Neuronal stem cell (in vitro differentiated cells): ENCODE results near the gene RHO.

Experiments used
- DNase-seq: peaks from one replicate; pipeline ENCODE4 v3.0.0-alpha.2; 2013; ENCODE audit warnings: low spot score
- H2AFZ ChIP-seq: one replicate; pipeline ENCODE4 v1.6.1; 2013; ENCODE audit warnings: mild to moderate bottlenecking, low read length, inconsistent platforms
- H2AK5ac ChIP-seq: 2 replicates; pipeline ENCODE4 v1.6.1; 2013; ENCODE audit warnings: low read depth, mild to moderate bottlenecking, inconsistent platforms, low read length, moderate library complexity, mixed read lengths
- H2BK120ac ChIP-seq: 2 replicates; pipeline ENCODE4 v1.6.1; 2013; ENCODE audit warnings: low read depth, mild to moderate bottlenecking, inconsistent platforms, low read length, moderate library complexity, mixed read lengths
- H2BK12ac ChIP-seq: one replicate; pipeline ENCODE4 v1.6.1; 2013; ENCODE audit warnings: low read length, inconsistent platforms
- H2BK15ac ChIP-seq: 2 replicates; pipeline ENCODE4 v1.6.1; 2013; ENCODE audit warnings: mild to moderate bottlenecking, low read length, inconsistent platforms, mixed read lengths
- H2BK5ac ChIP-seq: one replicate; pipeline ENCODE4 v1.6.1; 2013; ENCODE audit warnings: inconsistent platforms, mild to moderate bottlenecking, low read length, moderate library complexity
- H3K14ac ChIP-seq: one replicate; pipeline ENCODE4 v1.6.1; 2013; ENCODE audit warnings: low read length, inconsistent platforms
- H3K18ac ChIP-seq: 2 replicates; pipeline ENCODE4 v1.6.1; 2013; ENCODE audit warnings: low read length, inconsistent platforms
- H3K23ac ChIP-seq: 2 replicates; pipeline ENCODE4 v1.6.1; 2013; ENCODE audit warnings: low read depth, mild to moderate bottlenecking, mixed read lengths, low read length, inconsistent platforms; ENCODE audit not compliant: poor library complexity
- H3K27ac ChIP-seq: replicated peaks from 3 replicates; pipeline ENCODE4 v1.5.1; 2013; ENCODE audit warnings: low read length, inconsistent platforms
- H3K27me3 ChIP-seq, 3 experiments: 2 replicates each; pipeline ENCODE4 v1.6.1; 2013; ENCODE audit warnings: low read length in 3 of 3, mild to moderate bottlenecking in 2 of 3, inconsistent platforms in 1 of 3, low read depth in 1 of 3, mixed read lengths in 1 of 3, moderate library complexity in 1 of 3; ENCODE audit not compliant: control insufficient read depth in 3 of 3, insufficient read depth in 3 of 3
- H3K36me3 ChIP-seq, 2 donors: replicated peaks in 1 of 2; 2 replicates each; pipeline ENCODE4 v1.6.1; 2013; ENCODE audit warnings: low read length in 2 of 2; ENCODE audit not compliant: control insufficient read depth in 2 of 2, insufficient read depth in 2 of 2
- H3K4ac ChIP-seq: 2 replicates; pipeline ENCODE4 v1.6.1; 2013; ENCODE audit warnings: inconsistent platforms, mild to moderate bottlenecking, low read length, moderate library complexity
- H3K4me1 ChIP-seq, 2 donors: 1 replicate in 1 of 2; 2 replicates in 1 of 2; pipeline ENCODE4 v1.6.1; 2013; ENCODE audit warnings: low read length in 2 of 2, low read depth in 1 of 2; ENCODE audit not compliant: control insufficient read depth in 2 of 2, insufficient read depth in 1 of 2
- H3K4me2 ChIP-seq: one replicate; pipeline ENCODE4 v1.6.1; 2013; ENCODE audit warnings: mild to moderate bottlenecking, low read length, inconsistent platforms; ENCODE audit not compliant: insufficient read depth, poor library complexity, severe bottlenecking
- H3K4me3 ChIP-seq, 2 donors: 2 replicates each; pipeline ENCODE4 v1.5.1; 2013; ENCODE audit warnings: low read length in 2 of 2, mild to moderate bottlenecking in 2 of 2, inconsistent platforms in 1 of 2, moderate library complexity in 1 of 2
- H3K79me1 ChIP-seq: one replicate; pipeline ENCODE4 v1.6.1; 2013; ENCODE audit warnings: low read depth, mild to moderate bottlenecking, inconsistent platforms, low read length, moderate library complexity
- H3K9ac ChIP-seq: one replicate; pipeline ENCODE4 v1.6.1; 2013; ENCODE audit warnings: mild to moderate bottlenecking, low read depth, low read length, inconsistent platforms; ENCODE audit not compliant: poor library complexity
- H3K9me3 ChIP-seq, 2 donors: replicated peaks in 1 of 2; 2 replicates each; pipeline versions ENCODE3 to v1.6.1; 2013; ENCODE audit warnings: low read length in 2 of 2, mild to moderate bottlenecking in 2 of 2, inconsistent platforms in 1 of 2, low read depth in 1 of 2, mixed read lengths in 1 of 2, moderate library complexity in 1 of 2; ENCODE audit not compliant: control insufficient read depth in 2 of 2, insufficient read depth in 1 of 2
- H4K8ac ChIP-seq: one replicate; pipeline ENCODE4 v1.6.1; 2013; ENCODE audit warnings: low read depth, mild to moderate bottlenecking, inconsistent platforms, low read length, moderate library complexity
- H4K91ac ChIP-seq: one replicate; pipeline ENCODE4 v1.6.1; 2013; ENCODE audit warnings: low read length, low read depth, mild to moderate bottlenecking, inconsistent platforms; ENCODE audit not compliant: poor library complexity
- WGBS, 2 donors: extraction: QIAGEN DNeasy Blood & Tissue Kit; methylation state at CpG; one replicate each; pipeline ENCODE4 v1.1.7; 2013; ENCODE audit warnings: missing lambda C conversion rate in 2 of 2, mixed read lengths in 1 of 2; ENCODE audit not compliant: insufficient read length in 2 of 2, insufficient replicate concordance in 1 of 2; ENCODE audit errors: extremely low coverage in 2 of 2; 5-methylcytosine and 5-hydroxymethylcytosine counted together

The RHO gene

DNA sequence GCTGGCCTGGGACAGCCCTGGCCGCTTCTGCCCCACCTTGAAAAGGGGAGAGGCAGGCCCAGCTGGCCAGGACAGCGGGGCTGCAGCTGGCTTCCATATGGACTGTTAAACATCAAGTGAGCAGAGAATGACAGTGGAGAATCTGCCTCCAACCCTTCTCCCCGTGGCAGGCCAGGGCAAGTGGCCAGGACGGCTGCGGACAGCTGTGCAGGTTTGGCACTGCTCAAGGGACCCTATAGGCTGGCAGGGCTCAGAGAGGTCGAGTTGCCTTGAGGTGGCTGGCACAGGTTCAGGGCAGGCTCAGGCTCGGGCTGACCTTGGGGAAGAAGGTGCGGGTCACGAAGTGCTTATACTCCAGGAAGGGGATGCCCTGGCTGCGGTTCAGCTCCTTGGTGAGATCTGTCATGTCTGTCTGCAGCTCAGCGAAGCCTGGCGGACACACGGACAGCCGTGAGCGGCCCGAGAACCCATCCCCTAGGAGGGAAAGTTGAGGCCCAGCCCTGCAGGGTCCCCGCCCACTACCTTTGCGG is 38.8 kb downstream of the RHO start:
- Histone ChIP-seq H3K14ac (peak overlapping the region; percentile 47), H3K4me1 (peaks cover 0 to 5% of the 10 kb centered on the region in 2 donors), H4K8ac (no peak overlapping the region), H2AFZ (no peak overlapping the region), H2BK12ac (no peak overlapping the region), H3K4me3 (peak overlapping the region in 1 of 2 donors; percentile 19), H3K27ac (no peak overlapping the region), H3K79me1 (no peaks in the 10 kb centered on the region), H2BK15ac (peak overlapping the region; percentile 35), H3K27me3 (no peaks in the 10 kb centered on the region), H2AK5ac (peak overlapping the region; percentile 11), H2BK120ac (no peak overlapping the region), H3K23ac (no peak overlapping the region), H3K18ac (peak overlapping the region; percentile 44), H3K4ac (no peak overlapping the region), H3K9ac (peak overlapping the region; percentile 64), H3K4me2 (no peak overlapping the region), H3K9me3 (no peaks in the 10 kb centered on the region), H3K36me3 (peaks cover 0 to 43% of the 10 kb centered on the region in 2 donors), H2BK5ac (peak overlapping the region; percentile 62), H4K91ac (no peak overlapping the region)
- DNase-seq = no peak
- WGBS, 2 donors = no CpG with 5 or more reads among the region's 18 CpGs

DNA sequence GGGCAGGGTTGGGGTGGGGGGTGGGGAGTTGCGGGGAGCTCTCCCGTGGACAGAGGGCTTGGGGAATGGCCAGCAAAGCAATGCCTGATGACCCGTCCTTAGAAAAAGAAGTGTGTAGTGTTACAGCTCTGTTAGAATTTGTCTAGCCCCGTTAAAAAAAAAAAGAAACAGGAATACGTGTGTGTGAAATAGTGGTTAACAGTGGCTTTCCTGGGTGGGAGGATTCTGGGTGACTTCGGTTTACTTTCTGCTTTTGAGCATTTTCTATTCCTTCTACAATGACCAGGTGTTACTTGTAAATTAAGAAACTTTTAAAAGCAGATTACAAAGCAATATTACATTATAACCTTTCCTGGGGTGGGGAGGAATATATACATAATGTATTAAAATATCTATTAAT is 39.5 kb downstream of the RHO start:
- WGBS, 2 donors = no CpG with 5 or more reads among the region's 6 CpGs

GRCh38 chr3:129569856-129570255 is 41.4 kb downstream of the RHO start:
- Histone ChIP-seq H3K4ac (peak overlapping the region; percentile 46), H4K91ac (no peak overlapping the region), H3K27ac (no peak overlapping the region), H3K14ac (no peak overlapping the region), H3K36me3 (peaks cover 0 to 25% of the 10 kb centered on the region in 2 donors), H2BK120ac (no peak overlapping the region), H3K79me1 (no peaks in the 10 kb centered on the region), H3K18ac (peak overlapping the region; percentile 44), H3K9me3 (no peaks in the 10 kb centered on the region), H3K4me3 (peak overlapping the region in 1 of 2 donors; percentile 24), H2BK5ac (peak overlapping the region; percentile 44), H2BK15ac (no peak overlapping the region), H2BK12ac (no peak overlapping the region), H3K4me2 (no peak overlapping the region), H3K4me1 (peaks cover 0 to 5% of the 10 kb centered on the region in 2 donors), H3K23ac (peak overlapping the region; percentile 75), H3K27me3 (no peaks in the 10 kb centered on the region), H4K8ac (no peak overlapping the region), H3K9ac (no peak overlapping the region), H2AK5ac (no peak overlapping the region), H2AFZ (no peak overlapping the region)
- DNase-seq = no peak
- no CpG with 5 or more reads among the region's 7 CpGs for WGBS, 2 donors

More for the DNA sequence above, 39.5 kb downstream of the RHO start:
- H3K27me3 ChIP-seq = no peaks in the 10 kb centered on the region
- H2BK12ac ChIP-seq = no peak overlapping the region
- peaks cover 0 to 36% of the 10 kb centered on the region in 2 donors for H3K36me3 ChIP-seq
- no peak overlapping the region for H3K27ac ChIP-seq
- H2BK15ac ChIP-seq = no peak overlapping the region
- no peak overlapping the region for H4K91ac ChIP-seq
- peaks cover 0 to 5% of the 10 kb centered on the region in 2 donors for H3K4me1 ChIP-seq
- H2AFZ ChIP-seq = no peak overlapping the region
- H2AK5ac ChIP-seq = no peak overlapping the region
- no peak for DNase-seq
- H3K9ac ChIP-seq = no peak overlapping the region
- H3K14ac ChIP-seq = no peak overlapping the region
- H2BK5ac ChIP-seq = no peak overlapping the region
- no peak overlapping the region for H3K18ac ChIP-seq
- H3K79me1 ChIP-seq = no peaks in the 10 kb centered on the region
- H3K4ac ChIP-seq = no peak overlapping the region
- no peak overlapping the region for H3K4me2 ChIP-seq
- no peak overlapping the region for H4K8ac ChIP-seq
- H3K23ac ChIP-seq = no peak overlapping the region
- no peak overlapping the region for H2BK120ac ChIP-seq
- no peaks in the 10 kb centered on the region for H3K9me3 ChIP-seq
- H3K4me3 ChIP-seq = no peak overlapping the region

DNA sequence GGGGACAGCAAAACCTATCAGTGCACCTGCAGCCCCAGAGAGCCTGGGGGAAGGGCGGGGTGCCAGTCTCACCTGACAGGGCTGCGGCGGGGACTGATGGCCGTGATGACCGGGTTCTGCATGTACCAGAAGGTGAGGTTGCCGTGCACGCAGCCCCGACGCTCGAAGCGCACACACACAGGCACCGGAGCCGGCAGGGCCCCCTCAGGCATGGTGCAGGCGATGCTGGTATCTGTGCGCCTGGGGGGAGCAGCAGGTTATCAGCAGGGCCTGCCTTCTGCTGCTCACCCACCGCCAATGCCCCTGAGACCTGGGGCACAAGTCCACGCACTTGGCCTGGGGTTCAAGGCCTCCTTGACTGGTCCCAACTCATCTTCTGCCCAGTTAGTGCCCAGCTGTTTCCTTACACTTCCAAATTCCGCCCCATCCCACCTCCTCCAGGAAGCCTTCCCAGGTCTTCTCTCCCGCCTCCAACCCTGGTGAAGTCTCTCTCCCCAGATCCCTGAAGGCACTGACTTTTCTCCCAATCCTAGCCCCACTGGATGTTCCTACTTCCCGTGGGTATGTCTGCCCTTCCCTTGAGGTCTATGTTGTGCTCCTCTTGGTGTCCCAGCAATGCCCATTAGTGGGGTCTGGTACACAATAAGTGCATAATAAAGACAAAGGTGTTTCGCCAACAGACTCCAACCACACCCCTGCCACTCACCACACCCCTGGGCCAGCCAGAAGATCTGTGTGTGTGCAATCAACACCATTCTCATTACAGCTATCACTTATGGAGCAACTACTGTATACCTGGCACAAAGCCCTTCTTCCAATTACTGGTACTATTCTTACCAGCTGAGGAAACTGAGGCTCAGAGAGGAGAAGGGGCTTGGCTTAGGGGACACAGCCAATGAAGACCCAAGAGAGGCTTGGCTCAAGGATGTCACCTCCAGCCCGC is 43.4 kb downstream of the RHO start:
- no peak overlapping the region for H4K91ac ChIP-seq
- H3K18ac ChIP-seq = peak overlapping the region; percentile 41
- H3K36me3 ChIP-seq = peaks cover 0 to 23% of the 10 kb centered on the region in 2 donors
- H2BK5ac ChIP-seq = peak overlapping the region; percentile 24
- DNase-seq = no peak
- no peak overlapping the region for H3K4me3 ChIP-seq
- no peak overlapping the region for H3K23ac ChIP-seq
- H2BK120ac ChIP-seq = no peak overlapping the region
- H3K4ac ChIP-seq = no peak overlapping the region
- H2AFZ ChIP-seq = no peak overlapping the region
- H3K9ac ChIP-seq = no peak overlapping the region
- H3K9me3 ChIP-seq = peaks cover 0 to 1% of the 10 kb centered on the region in 2 donors
- H4K8ac ChIP-seq = no peak overlapping the region
- WGBS, 2 donors = no CpG with 5 or more reads among the region's 22 CpGs
- no peak overlapping the region for H3K4me2 ChIP-seq
- H3K27ac ChIP-seq = no peak overlapping the region
- H3K14ac ChIP-seq = no peak overlapping the region
- H3K79me1 ChIP-seq = no peaks in the 10 kb centered on the region
- H3K27me3 ChIP-seq = no peaks in the 10 kb centered on the region
- H2BK12ac ChIP-seq = no peak overlapping the region
- H2AK5ac ChIP-seq = peak overlapping the region; percentile 10
- no peak overlapping the region for H2BK15ac ChIP-seq
- peaks cover 0 to 8% of the 10 kb centered on the region in 2 donors for H3K4me1 ChIP-seq
